LoVo (cell line): Measurements from ENCODE around the gene ABCG1.

ENCODE experiments used
- DNase-seq: peaks from one replicate; pipeline ENCODE4 v3.0.0-alpha.2; 2016; ENCODE audit warnings: low spot score

The ABCG1 gene

GRCh38 chr21:42271065-42271464, 52.1 kb downstream of the ABCG1 start:
- no peak for DNase-seq

GRCh38 chr21:42272109-42272962, 53.4 kb downstream of the ABCG1 start:
- no peak for DNase-seq

- DNase-seq, result no peak
Observed at GRCh38 chr21:42272984-42273600, 54.2 kb downstream of the ABCG1 start.

GRCh38 chr21:42276076-42276475, 57.1 kb downstream of the ABCG1 start:
- peak; percentile 14 for DNase-seq

- DNase-seq, result no peak
Observed at GRCh38 chr21:42276526-42277154, 57.7 kb downstream of the ABCG1 start.

GRCh38 chr21:42277593-42277992, 58.7 kb downstream of the ABCG1 start:
- DNase-seq, result no peak

- DNase-seq, result no peak
Observed at GRCh38 chr21:42278451-42279149, 59.7 kb downstream of the ABCG1 start.

GRCh38 chr21:42279341-42279871, 60.5 kb downstream of the ABCG1 start:
- DNase-seq, result no peak

GRCh38 chr21:42279888-42280287, 60.9 kb downstream of the ABCG1 start:
- DNase-seq, result no peak

GRCh38 chr21:42280356-42281180, 61.6 kb downstream of the ABCG1 start:
- DNase-seq, result no peak

- no peak for DNase-seq
Observed at GRCh38 chr21:42281181-42281680, 62.3 kb downstream of the ABCG1 start.

GRCh38 chr21:42282021-42282420, 63.1 kb downstream of the ABCG1 start:
- no peak for DNase-seq

GRCh38 chr21:42282715-42283114, 63.8 kb downstream of the ABCG1 start:
- DNase-seq, result no peak

- DNase-seq, result no peak
Observed at GRCh38 chr21:42285569-42286245, 66.8 kb downstream of the ABCG1 start.

GRCh38 chr21:42286416-42286815, 67.5 kb downstream of the ABCG1 start:
- DNase-seq, result no peak

- DNase-seq, result no peak
Observed at GRCh38 chr21:42287193-42288083, 68.5 kb downstream of the ABCG1 start.

- no peak for DNase-seq
Observed at GRCh38 chr21:42288962-42289361, 70.0 kb downstream of the ABCG1 start.

- DNase-seq, result no peak
Observed at GRCh38 chr21:42289926-42290325, 71.0 kb downstream of the ABCG1 start.

GRCh38 chr21:42290505-42290904, 71.6 kb downstream of the ABCG1 start:
- no peak for DNase-seq
